Measurements from ENCODE around the gene PIMREG.
A peak's percentile ranks its signal among the peaks of the same experiment; 100 is the strongest.

PIMREG gene

DNA sequence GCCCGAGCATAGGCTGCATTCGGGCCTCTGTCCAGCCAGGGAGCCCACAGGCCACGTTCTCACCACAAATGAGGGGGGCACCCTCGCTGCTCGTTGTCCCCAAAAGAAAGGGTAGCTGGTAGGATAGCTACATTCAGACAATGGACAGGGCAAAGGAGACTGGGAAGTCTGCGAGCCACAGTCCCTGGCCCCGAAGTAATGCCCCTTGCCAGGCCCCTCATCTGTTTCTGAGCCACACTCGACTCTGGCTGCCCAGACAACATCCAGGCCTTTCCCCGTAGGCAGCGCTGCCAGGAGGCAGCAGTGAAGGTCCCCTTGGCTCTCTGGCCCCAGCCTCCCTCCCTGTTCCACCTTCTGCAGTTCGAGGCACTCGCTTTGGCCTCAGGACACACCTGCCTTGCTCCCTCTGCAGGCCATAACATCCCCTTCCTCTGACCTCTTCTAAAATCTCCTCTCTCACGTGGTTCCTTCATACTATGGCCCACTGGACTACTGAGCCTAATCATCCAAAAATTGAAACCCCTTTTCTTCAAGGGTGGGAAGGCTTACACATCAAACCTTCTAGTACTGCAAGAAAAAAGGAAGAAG, 21.5 kb upstream of the PIMREG start:
- Histone ChIP-seq H3K36me3 (no peaks in the 10 kb centered on the region), H3K9me3 (no peaks in the 10 kb centered on the region), H3K9ac (no peak overlapping the region), H4K20me1 (peaks cover 7% of the 10 kb centered on the region; the same call in 1 of the 2 replicates), H3K4me3 (no peak overlapping the region), H3K4me1 (peaks cover 44% of the 10 kb centered on the region), H3K4me2 (no peak overlapping the region), H3K27me3 (no peaks in the 10 kb centered on the region), H3K27ac (no peak overlapping the region)
- TF ChIP-seq Cebpa-rat (IDR thresholded peaks at IDR 0.05) = no peak

DNA sequence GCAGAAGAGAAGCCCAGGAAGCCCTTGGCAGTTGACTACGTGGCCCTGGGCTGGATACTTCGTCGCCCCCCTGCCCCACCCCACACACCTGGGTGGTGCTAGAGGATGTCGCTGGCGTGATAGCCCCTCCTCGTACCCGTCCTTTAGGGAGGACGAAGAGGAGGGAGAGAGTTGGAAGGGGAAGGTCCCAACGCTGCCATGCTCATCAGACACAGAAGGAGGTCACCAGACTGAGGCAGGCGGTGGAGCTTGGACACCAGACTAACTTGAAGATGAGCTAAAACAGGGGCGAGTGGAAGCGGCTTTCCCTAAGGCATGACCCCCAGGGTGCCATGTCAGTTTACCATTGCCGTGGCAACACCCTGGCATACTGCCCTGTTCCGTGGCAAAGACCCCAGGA, 20.3 kb upstream of the PIMREG start:
- H3K36me3 ChIP-seq = no peaks in the 10 kb centered on the region
- no peak overlapping the region for H3K27ac ChIP-seq
- peaks cover 7% of the 10 kb centered on the region; the same call in 1 of the 2 replicates for H4K20me1 ChIP-seq
- no peak overlapping the region for H3K4me3 ChIP-seq
- TF ChIP-seq Cebpa-rat (IDR thresholded peaks at IDR 0.05) = no peak
- H3K9ac ChIP-seq = no peak overlapping the region
- H3K9me3 ChIP-seq = no peaks in the 10 kb centered on the region
- H3K4me1 ChIP-seq = peaks cover 55% of the 10 kb centered on the region
- H3K27me3 ChIP-seq = no peaks in the 10 kb centered on the region
- no peak overlapping the region for H3K4me2 ChIP-seq

DNA sequence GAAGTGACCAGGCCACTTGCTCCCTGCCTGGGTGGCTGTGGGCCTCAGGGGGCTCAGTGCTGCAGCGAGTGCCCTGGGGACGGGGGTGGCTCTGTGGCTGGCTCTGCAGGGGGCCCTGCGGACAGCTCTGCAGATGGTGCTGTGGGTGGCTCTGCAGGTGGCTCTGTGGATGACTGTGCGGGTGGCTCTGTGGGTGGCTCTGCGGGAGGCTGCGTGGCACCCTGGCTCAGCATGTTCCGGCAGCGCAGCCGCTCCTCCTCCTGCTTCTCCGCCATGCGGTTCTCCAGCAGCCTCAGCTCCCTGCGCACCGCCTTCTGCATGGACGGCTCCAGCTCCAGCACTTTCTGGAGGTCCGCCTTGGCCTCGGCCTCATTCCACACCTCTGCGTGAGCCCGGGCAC, 18.8 kb upstream of the PIMREG start:
- no peak overlapping the region for H3K9ac ChIP-seq
- H3K36me3 ChIP-seq = no peaks in the 10 kb centered on the region
- peaks cover 1% of the 10 kb centered on the region; the same call in 1 of the 2 replicates for H3K9me3 ChIP-seq
- no peak overlapping the region for H3K4me3 ChIP-seq
- H3K4me2 ChIP-seq = peak overlapping the region; percentile 48
- no peak for TF ChIP-seq Cebpa-rat (IDR thresholded peaks at IDR 0.05)
- H3K27me3 ChIP-seq = no peaks in the 10 kb centered on the region
- H4K20me1 ChIP-seq = peaks cover 7% of the 10 kb centered on the region; the same call in 1 of the 2 replicates
- H3K27ac ChIP-seq = no peak overlapping the region
- H3K4me1 ChIP-seq = peaks cover 55% of the 10 kb centered on the region

DNA sequence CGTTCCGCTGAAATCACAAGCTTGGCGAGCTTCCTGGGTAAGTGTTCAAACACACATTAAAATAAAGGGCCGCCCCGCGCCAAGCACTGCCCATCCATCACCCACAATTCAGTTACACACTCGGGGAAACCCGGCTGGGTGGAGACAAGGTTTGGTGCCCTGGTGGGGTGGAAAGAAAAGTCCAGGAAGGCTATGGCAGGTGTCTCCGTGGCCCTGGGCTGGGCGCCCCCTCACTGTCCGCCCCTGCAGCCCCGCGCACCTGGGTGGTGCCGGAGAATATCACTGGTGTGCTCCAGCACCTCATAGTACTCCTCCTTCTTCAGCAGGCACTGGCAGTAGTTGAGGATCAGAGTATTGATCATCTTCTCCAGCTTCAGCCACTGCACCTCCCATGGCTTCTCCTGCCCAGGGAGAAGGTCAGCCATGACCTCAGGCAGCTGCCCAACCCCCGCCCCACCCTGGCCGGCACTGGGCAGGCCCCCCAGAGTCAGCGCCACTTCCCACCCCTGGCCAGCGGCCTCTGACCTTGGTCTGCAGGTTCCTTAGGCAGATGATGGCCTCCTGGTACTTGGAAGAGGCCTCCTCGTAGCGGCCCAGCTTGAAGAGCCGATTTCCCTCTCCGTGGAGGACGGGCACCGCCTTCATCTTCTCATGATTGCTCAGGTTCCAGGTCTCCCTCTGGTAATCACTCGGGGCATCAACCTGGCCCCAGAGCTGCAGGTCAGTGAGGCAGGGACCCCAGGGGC, 17.7 kb upstream of the PIMREG start:
- H3K9ac ChIP-seq = no peak overlapping the region
- peaks cover 7% of the 10 kb centered on the region; the same call in 1 of the 2 replicates for H4K20me1 ChIP-seq
- no peak for TF ChIP-seq Cebpa-rat (IDR thresholded peaks at IDR 0.05)
- H3K9me3 ChIP-seq = peaks cover 12% of the 10 kb centered on the region
- H3K4me3 ChIP-seq = no peak overlapping the region
- no peaks in the 10 kb centered on the region for H3K27me3 ChIP-seq
- no peaks in the 10 kb centered on the region for H3K36me3 ChIP-seq
- peaks cover 55% of the 10 kb centered on the region for H3K4me1 ChIP-seq
- H3K4me2 ChIP-seq = peak overlapping the region; percentile 74
- H3K27ac ChIP-seq = no peak overlapping the region

DNA sequence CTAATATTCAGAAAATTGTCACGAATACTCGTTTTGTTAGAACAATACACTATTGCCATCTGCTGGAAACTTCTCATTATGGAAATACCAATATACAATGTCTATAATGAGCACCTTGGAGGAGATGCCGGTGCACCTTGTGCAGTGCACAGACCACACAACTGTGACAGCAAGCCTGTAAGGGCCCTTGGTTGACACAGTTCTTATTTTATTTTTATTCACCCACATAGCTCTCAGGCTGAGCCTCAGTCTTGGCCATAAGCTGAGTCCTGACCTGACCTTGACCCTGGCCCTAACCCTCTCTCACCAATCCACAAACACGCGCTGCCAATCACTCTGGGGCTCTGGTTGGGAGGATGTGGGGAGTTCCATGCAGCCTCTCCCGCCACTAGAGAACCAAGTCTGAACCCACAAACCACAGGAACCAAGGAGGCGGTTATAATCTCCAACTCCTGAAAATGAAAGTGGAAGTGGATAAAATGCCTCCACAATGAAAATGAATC, 16.9 kb upstream of the PIMREG start:
- peak overlapping the region; percentile 74 for H3K4me2 ChIP-seq
- H3K9ac ChIP-seq = no peak overlapping the region
- H4K20me1 ChIP-seq = peaks cover 7% of the 10 kb centered on the region; the same call in 1 of the 2 replicates
- H3K27ac ChIP-seq = no peak overlapping the region
- H3K27me3 ChIP-seq = no peaks in the 10 kb centered on the region
- H3K4me1 ChIP-seq = peaks cover 53% of the 10 kb centered on the region
- H3K4me3 ChIP-seq = no peak overlapping the region
- no peak for TF ChIP-seq Cebpa-rat (IDR thresholded peaks at IDR 0.05)
- H3K36me3 ChIP-seq = no peaks in the 10 kb centered on the region
- H3K9me3 ChIP-seq = peaks cover 14% of the 10 kb centered on the region

DNA sequence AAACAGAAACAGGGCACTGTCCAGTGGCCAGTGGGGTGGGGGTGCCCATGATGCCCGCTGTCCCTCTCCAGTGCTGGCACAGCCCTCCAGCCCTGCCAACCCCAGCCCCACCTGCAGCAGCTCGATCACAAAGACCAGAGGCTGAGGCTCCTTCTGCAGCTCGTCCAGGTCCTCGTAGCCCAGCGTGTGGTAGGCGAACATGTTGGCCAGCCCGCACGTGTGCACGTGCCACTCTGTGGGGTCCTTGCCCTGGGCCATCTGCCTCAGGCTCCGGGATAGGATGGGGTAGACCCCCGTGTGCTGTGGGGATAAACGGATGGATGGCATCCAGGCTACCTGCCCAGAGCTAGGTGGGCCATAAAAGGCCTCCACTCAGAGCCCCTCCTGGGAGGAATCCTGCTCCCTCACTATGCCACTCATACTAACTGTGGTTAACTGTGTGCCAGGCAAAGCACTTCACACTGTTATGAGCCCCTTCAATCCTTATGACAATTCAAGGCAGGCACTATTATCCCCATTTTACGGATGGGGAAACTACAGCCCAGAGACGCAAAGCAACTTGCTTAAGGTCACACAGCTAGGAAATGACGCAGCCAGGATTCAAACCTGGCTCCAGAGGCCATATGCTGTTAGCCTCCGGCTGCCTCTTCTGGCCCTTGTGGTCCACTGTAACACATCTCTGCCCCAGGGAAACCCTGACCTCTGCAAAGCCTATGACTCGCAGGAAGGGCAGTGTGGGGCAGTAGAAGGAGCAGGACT, 15.9 kb upstream of the PIMREG start:
- peaks cover 7% of the 10 kb centered on the region; the same call in 1 of the 2 replicates for H4K20me1 ChIP-seq
- H3K4me1 ChIP-seq = peaks cover 48% of the 10 kb centered on the region
- H3K4me3 ChIP-seq = no peak overlapping the region
- H3K36me3 ChIP-seq = no peaks in the 10 kb centered on the region
- TF ChIP-seq Cebpa-rat (IDR thresholded peaks at IDR 0.05) = no peak
- H3K4me2 ChIP-seq = peak overlapping the region; percentile 74
- H3K9me3 ChIP-seq = peaks cover 14% of the 10 kb centered on the region
- H3K27me3 ChIP-seq = no peaks in the 10 kb centered on the region
- no peak overlapping the region for H3K27ac ChIP-seq
- H3K9ac ChIP-seq = no peak overlapping the region

DNA sequence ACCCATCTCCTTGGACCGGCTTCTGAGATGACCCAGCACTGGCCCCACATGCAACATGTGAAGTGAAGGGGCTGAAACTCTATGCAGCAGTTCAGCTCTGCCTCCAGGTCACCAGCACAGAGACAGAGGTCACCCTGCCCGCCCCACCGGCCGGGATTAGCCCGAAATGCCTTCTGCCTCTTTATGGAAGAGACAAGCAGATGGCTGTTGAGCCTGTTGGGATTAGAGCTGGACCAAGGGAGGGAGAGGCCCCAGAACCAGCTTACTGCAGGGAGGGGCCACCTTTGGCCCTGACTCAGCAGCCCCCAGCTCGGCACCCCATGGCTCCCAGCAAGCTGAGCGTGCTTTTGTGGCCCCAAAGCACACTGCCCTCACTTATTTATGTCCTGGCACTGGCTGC, 15.0 kb upstream of the PIMREG start:
- peaks cover 14% of the 10 kb centered on the region for H3K9me3 ChIP-seq
- peaks cover 40% of the 10 kb centered on the region for H3K4me1 ChIP-seq
- TF ChIP-seq Cebpa-rat (IDR thresholded peaks at IDR 0.05) = no peak
- no peaks in the 10 kb centered on the region for H3K27me3 ChIP-seq
- no peak overlapping the region for H3K27ac ChIP-seq
- H3K9ac ChIP-seq = no peak overlapping the region
- H3K36me3 ChIP-seq = no peaks in the 10 kb centered on the region
- no peak overlapping the region for H3K4me2 ChIP-seq
- H4K20me1 ChIP-seq = peaks cover 7% of the 10 kb centered on the region; the same call in 1 of the 2 replicates
- H3K4me3 ChIP-seq = no peak overlapping the region

DNA sequence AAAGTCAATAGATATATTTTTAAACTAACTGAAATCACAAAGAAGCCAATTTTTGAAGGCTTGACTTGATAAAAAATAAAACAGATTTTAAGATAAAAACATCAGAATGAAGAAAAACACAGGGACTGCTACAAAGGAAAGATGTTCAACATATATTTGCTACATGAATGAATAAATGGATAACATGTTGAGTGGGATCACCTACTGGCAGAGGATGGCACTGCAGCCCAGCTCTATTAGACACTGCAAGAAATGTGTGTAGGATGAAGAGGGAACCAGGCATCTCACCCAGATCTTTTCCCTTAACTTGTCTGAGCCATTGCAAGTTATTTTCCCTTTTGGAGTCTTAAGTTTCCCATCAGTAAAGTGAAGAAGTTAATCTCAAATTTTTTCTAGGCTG, 13.5 kb upstream of the PIMREG start:
- Histone ChIP-seq H3K9me3 (peaks cover 14% of the 10 kb centered on the region), H4K20me1 (peaks cover 7% of the 10 kb centered on the region; the same call in 1 of the 2 replicates), H3K4me3 (no peak overlapping the region), H3K27me3 (no peaks in the 10 kb centered on the region), H3K9ac (no peak overlapping the region), H3K4me1 (peaks cover 29% of the 10 kb centered on the region), H3K27ac (no peak overlapping the region), H3K4me2 (no peak overlapping the region), H3K36me3 (no peaks in the 10 kb centered on the region)
- TF ChIP-seq Cebpa-rat (IDR thresholded peaks at IDR 0.05) = no peak

DNA sequence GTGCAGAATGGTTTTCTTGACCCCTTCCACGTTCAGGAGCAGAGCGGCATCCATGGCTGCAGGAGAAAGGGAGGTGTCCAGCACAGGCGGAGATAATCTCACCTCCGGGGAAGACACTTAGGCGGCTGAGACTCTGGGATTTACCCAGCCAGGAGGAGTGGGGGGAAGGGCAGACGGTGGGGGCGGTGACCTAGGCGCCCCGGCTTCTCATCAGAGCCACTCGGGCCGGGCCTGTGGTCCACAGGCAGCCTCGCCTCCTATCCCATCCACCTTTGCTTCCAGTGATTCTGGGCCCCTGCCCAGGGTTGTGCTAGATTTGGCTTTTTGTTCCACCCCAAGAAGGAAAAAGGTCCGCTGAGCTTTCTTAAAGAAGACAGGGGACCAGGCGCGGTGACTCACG, 9.2 kb upstream of the PIMREG start, which contains the start of gene AIPL1:
Gene AIPL1, minus strand, starts transcription at position 71 of the 400 bp plus-strand sequence. Its CDS starts 17 bp downstream, at position 54.
- H4K20me1 ChIP-seq = no peaks in the 10 kb centered on the region
- no peak within 1 kb of the TSS for H3K27ac ChIP-seq
- no peak within 1 kb of the TSS for H3K4me2 ChIP-seq
- no peaks in the 10 kb centered on the region for H3K27me3 ChIP-seq
- no peak within 1 kb of the TSS for H3K9ac ChIP-seq
- no peak within 1 kb of the TSS for H3K4me3 ChIP-seq
- H3K4me1 ChIP-seq = no peaks in the 10 kb centered on the region
- H3K36me3 ChIP-seq = no peaks in the 10 kb centered on the region
- peaks cover 14% of the 10 kb centered on the region for H3K9me3 ChIP-seq
- no peak for TF ChIP-seq Cebpa-rat (IDR thresholded peaks at IDR 0.05)
